ENCODE measurements around the gene HSPE1. TPM values are rescaled to one million over a fixed set of nuclear protein-coding genes. Genes with fewer than 3 reads are reported as not detected.

HSPE1 gene
- total RNA-seq, 1 experiment from 2014 or later: 278 TPM

DNA sequence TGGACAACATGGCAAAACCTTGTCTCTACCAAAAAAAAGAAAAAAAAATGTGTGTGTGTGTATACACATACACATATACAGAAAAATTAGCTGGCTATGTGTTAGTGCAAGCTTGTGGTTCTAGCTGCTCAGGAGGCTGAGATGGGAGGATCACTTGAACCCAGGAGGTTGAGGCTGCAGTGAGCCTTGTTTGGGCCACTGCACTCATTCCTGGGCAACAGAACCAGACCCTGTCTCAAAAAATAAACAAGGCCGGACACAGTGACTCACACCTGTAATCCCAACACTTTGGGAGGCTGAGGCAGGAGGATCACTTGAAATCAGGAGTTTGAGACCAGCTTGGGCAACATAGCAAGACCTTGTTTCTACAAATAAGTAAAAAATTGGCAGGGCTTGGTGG, 44.8 kb upstream of the HSPE1 start:
- peak overlapping the region in 1 of 2 experiments; percentile 85; a peak in 2 of 4 replicates for H3K4me3 ChIP-seq (ENCODE audit: low read depth in 2 of 2, low read length in 2 of 2)
- POLR2A ChIA-PET: interaction anchor here (0.6 kb wide), 1 partner anchor 22 kb away, joined by 3 read pairs; no protein-coding TSS in a partner anchor
- no peak for ATAC-seq

GRCh38 chr2:197460649-197461048, 39.5 kb upstream of the HSPE1 start:
- Histone ChIP-seq H3K4me1 (ENCODE audit: control insufficient read depth, insufficient read depth, low read length) (no peaks in the 10 kb centered on the region), H3K27ac (ENCODE audit: low read length) (no peak overlapping the region), H3K4me3 (ENCODE audit: low read depth in 2 of 2, low read length in 2 of 2) (no peak overlapping the region), H3K9me3 (ENCODE audit: control insufficient read depth, insufficient read depth, low read depth, low read length) (no peaks in the 10 kb centered on the region), H3K27me3 (ENCODE audit: control insufficient read depth, insufficient read depth, low read length) (no peaks in the 10 kb centered on the region), H3K36me3 (ENCODE audit: control insufficient read depth, insufficient read depth, low read length) (peaks cover 13% of the 10 kb centered on the region; the same call in 1 of the 2 replicates)
- in situ Hi-C loops (cut with HindIII; ENCODE audit: low pct_unique_long_range_greater_than_20kb, low sequenced_read_pairs) (no loop called here), intact Hi-C loops (cut with micrococcal nuclease; ENCODE audit: unreplicated experiment) (no loop called here)
- ATAC-seq (no peak), DNase-seq (ENCODE audit: low read depth, low spot score) (no peak)
- CTCF ChIA-PET: no interaction called here
- POLR2A ChIA-PET: no interaction called here
- TF ChIP-seq TCF7L2 (IDR thresholded peaks at IDR 0.05; ENCODE audit: low read depth, low read length) (no peak), REST (IDR thresholded peaks at IDR 0.05; ENCODE audit: insufficient read depth in 1 of 2, low read depth in 2 of 2, low read length in 1 of 2) (no peak), SIN3A (IDR thresholded peaks at IDR 0.05; ENCODE audit: borderline replicate concordance, insufficient read depth, low read depth, low read length) (no peak), POLR2AphosphoS5 (IDR thresholded peaks at IDR 0.05; ENCODE audit: low read depth, low read length) (no peak)
- TF ChIP-seq, protein P1, sequence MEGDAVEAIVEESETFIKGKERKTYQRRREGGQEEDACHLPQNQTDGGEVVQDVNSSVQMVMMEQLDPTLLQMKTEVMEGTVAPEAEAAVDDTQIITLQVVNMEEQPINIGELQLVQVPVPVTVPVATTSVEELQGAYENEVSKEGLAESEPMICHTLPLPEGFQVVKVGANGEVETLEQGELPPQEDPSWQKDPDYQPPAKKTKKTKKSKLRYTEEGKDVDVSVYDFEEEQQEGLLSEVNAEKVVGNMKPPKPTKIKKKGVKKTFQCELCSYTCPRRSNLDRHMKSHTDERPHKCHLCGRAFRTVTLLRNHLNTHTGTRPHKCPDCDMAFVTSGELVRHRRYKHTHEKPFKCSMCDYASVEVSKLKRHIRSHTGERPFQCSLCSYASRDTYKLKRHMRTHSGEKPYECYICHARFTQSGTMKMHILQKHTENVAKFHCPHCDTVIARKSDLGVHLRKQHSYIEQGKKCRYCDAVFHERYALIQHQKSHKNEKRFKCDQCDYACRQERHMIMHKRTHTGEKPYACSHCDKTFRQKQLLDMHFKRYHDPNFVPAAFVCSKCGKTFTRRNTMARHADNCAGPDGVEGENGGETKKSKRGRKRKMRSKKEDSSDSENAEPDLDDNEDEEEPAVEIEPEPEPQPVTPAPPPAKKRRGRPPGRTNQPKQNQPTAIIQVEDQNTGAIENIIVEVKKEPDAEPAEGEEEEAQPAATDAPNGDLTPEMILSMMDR (IDR thresholded peaks at IDR 0.05): no peak
- no TSS peak for BruUV-seq (replicated peaks)

More for the DNA sequence above, 44.8 kb upstream of the HSPE1 start:
- Histone ChIP-seq H3K27me3 (ENCODE audit: control insufficient read depth, insufficient read depth, low read length) (no peaks in the 10 kb centered on the region), H3K4me1 (ENCODE audit: control insufficient read depth, insufficient read depth, low read length) (peaks cover 6% of the 10 kb centered on the region), H3K9me3 (ENCODE audit: control insufficient read depth, insufficient read depth, low read depth, low read length) (no peaks in the 10 kb centered on the region), H3K27ac (ENCODE audit: low read length) (no peak overlapping the region), H3K36me3 (ENCODE audit: control insufficient read depth, insufficient read depth, low read length) (peaks cover 4% of the 10 kb centered on the region)
- in situ Hi-C loops (cut with HindIII; ENCODE audit: low pct_unique_long_range_greater_than_20kb, low sequenced_read_pairs): no loop called here
- CTCF ChIA-PET: no interaction called here
- BruUV-seq (replicated peaks): no TSS peak
- DNase-seq (ENCODE audit: low read depth, low spot score): no peak
- intact Hi-C loops (cut with micrococcal nuclease; ENCODE audit: unreplicated experiment): no loop called here
- no peak for TF ChIP-seq SIN3A (IDR thresholded peaks at IDR 0.05; ENCODE audit: borderline replicate concordance, insufficient read depth, low read depth, low read length)
- no peak for TF ChIP-seq TCF7L2 (IDR thresholded peaks at IDR 0.05; ENCODE audit: low read depth, low read length)
- TF ChIP-seq POLR2AphosphoS5 (IDR thresholded peaks at IDR 0.05; ENCODE audit: low read depth, low read length): no peak

GRCh38 chr2:197461057-197461456, 39.1 kb upstream of the HSPE1 start:
- Histone ChIP-seq H3K36me3 (ENCODE audit: control insufficient read depth, insufficient read depth, low read length) (peaks cover 14% of the 10 kb centered on the region; the same call in 1 of the 2 replicates), H3K27me3 (ENCODE audit: control insufficient read depth, insufficient read depth, low read length) (no peaks in the 10 kb centered on the region), H3K9me3 (ENCODE audit: control insufficient read depth, insufficient read depth, low read depth, low read length) (no peaks in the 10 kb centered on the region), H3K27ac (ENCODE audit: low read length) (no peak overlapping the region), H3K4me3 (ENCODE audit: low read depth in 2 of 2, low read length in 2 of 2) (no peak overlapping the region), H3K4me1 (ENCODE audit: control insufficient read depth, insufficient read depth, low read length) (no peaks in the 10 kb centered on the region)
- no TSS peak for BruUV-seq (replicated peaks)
- POLR2A ChIA-PET: interaction anchor here (0.7 kb wide), 1 partner anchor 41 kb away, joined by 3 read pairs; no protein-coding TSS in a partner anchor
- in situ Hi-C loops (cut with HindIII; ENCODE audit: low pct_unique_long_range_greater_than_20kb, low sequenced_read_pairs): no loop called here
- CTCF ChIA-PET: no interaction called here
- no peak for TF ChIP-seq TCF7L2 (IDR thresholded peaks at IDR 0.05; ENCODE audit: low read depth, low read length)
- no peak for TF ChIP-seq SIN3A (IDR thresholded peaks at IDR 0.05; ENCODE audit: borderline replicate concordance, insufficient read depth, low read depth, low read length)
- no peak for TF ChIP-seq POLR2AphosphoS5 (IDR thresholded peaks at IDR 0.05; ENCODE audit: low read depth, low read length)
- TF ChIP-seq, protein P1 (IDR thresholded peaks at IDR 0.05): no peak
- TF ChIP-seq REST (IDR thresholded peaks at IDR 0.05; ENCODE audit: insufficient read depth in 1 of 2, low read depth in 2 of 2, low read length in 1 of 2): no peak
- intact Hi-C loops (cut with micrococcal nuclease; ENCODE audit: unreplicated experiment): no loop called here
- ATAC-seq (no peak), DNase-seq (ENCODE audit: low read depth, low spot score) (no peak)
